GM21723 (cell line): ENCODE results near the gene XPNPEP1.
A peak's percentile ranks its signal among the peaks of the same experiment; 100 is the strongest.

Source experiments
- ATAC-seq: cut with Tn5 transposase; IDR thresholded peaks from one replicate; pipeline ENCODE4 v1.9.1; 2021; ENCODE audit warnings: mild to moderate bottlenecking, moderate library complexity; ENCODE audit not compliant: unreplicated experiment

Gene XPNPEP1

GRCh38 chr10:109922976-109923921, at the start of gene XPNPEP1:
Gene XPNPEP1, minus strand, starts transcription at chr10:109923511. Its CDS starts 78 bp downstream, at chr10:109923433.
- peak; percentile 97 for ATAC-seq

DNA sequence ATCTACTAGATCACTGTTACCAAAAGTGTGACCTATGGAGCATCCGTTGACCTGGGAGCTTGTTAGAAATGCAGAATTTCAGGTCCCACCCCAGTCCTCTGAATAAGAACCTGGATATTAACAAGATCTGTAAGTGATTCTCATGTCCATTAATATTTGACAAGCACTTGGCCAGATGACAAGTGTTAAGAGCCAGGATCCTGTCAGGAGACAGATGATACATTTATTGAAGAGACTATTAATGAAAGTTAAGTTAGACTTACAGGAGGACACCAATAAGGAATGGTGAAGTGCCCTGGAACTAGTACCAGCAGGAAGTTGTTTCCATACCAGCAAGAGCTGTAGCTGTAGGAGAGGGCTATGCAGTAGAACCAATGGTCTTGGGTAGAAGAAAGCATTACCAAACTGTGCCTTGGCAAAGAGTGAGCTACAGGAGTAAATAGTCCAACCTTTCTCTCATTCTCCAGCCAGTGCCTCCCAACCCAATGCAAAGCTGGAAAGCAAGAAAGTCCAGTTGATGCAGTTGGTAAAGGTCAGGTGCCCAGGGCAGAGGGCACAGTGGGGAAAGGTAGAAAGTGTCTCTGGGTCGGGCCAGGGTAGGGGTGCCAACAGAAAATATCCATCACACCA, 49.2 kb upstream of the XPNPEP1 start:
- no peak for ATAC-seq

DNA sequence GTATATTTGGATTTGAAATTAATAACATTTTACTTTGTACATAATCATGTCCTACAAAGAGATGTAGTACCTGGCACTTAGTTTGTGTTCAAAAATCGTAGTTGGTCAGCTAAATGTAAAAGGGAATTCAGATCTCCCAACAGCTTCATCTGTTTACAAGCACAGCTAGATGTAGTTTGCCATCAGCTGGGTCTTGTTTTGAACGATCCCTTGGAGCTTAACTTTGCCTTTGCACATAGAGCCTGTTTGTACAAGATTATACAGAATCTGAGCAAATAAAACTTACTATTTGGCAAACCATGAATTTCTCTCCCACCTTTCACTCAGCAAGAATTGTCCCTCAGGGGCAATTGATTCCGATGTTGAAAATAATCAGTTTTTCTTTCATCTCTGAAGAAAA, 48.3 kb upstream of the XPNPEP1 start:
- no peak for ATAC-seq

DNA sequence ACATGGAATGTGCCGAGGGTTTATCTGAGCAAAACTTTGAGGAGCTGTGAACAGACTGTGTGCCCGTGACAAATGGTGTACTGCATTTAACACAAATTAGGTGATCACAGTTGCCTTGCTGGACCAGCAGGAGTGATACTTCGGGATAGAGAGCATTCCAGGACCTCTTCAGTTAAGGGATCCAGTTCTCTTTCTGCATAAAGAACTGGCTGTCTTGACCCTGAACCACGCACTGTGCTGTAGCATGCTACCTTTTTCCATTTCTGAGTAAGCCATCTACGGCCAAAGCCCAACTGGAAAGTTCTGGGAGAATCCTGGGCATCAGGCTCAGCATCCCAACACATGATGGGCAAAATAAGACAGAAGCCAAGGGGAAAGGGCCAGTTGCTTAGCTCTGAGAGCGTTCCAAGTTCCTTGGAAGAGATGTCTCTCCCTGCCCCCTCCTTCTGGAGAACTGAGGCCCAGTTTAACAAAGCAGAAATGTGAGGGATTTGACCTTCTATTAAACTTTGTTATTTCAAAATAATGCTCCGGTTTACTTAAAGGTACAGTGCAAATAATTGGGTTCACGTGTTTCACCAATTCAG, 46.5 kb upstream of the XPNPEP1 start:
- ATAC-seq, result no peak

DNA sequence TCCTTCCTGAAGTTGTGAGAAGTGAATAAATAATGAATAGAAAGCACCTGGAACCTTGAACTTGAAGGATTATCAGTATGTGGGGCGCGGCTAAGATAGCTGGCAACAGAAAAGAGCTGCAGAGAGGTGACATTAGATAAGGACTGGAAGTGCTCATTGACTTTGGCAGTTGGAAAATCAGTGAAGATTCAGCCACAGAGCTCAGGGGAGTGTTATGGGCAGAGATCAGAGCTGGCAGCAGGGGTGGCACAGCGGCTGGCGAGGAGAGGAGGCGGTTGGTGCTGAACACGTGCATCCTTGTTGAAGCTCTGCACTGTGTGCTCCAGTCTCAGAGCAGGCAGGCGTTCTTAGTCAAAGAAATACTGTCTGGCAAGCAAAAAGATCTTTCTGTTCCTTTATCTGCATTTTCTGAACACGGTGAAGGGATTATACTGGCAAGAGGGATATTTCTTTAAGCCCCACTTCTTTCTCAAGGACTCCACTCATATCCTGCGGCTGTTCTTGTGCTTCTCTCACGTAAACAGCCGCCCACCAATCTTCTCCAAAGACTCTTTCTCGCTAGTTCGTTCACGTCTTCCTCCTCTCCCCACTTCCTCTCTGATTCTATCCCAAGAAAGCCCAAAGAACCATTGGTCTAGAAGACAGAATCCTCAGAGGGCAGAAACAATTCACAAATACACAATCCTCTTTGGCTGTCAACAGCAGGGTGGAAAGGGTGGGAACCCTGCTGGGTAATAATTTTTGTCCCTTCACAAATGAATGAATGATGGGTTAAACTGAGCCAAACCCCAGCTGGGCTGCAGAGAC, 45.8 kb upstream of the XPNPEP1 start:
- no peak for ATAC-seq

DNA sequence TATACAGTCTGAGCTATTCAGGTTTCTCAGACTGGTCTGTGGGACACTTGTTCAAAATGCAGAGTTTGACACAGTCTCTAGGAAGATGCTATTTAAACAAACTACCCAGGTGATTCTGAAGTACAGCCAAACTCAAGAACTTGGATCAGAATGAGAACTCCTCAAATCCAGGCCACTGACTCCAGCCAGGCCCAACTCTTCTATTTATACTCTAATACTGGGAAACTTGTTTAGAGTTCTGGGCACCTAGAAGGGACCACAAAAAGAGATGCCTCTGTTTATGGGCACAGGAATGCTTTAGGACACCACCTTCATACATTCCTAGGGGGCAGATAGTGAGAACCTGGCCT, 44.4 kb upstream of the XPNPEP1 start:
- ATAC-seq, result no peak

DNA sequence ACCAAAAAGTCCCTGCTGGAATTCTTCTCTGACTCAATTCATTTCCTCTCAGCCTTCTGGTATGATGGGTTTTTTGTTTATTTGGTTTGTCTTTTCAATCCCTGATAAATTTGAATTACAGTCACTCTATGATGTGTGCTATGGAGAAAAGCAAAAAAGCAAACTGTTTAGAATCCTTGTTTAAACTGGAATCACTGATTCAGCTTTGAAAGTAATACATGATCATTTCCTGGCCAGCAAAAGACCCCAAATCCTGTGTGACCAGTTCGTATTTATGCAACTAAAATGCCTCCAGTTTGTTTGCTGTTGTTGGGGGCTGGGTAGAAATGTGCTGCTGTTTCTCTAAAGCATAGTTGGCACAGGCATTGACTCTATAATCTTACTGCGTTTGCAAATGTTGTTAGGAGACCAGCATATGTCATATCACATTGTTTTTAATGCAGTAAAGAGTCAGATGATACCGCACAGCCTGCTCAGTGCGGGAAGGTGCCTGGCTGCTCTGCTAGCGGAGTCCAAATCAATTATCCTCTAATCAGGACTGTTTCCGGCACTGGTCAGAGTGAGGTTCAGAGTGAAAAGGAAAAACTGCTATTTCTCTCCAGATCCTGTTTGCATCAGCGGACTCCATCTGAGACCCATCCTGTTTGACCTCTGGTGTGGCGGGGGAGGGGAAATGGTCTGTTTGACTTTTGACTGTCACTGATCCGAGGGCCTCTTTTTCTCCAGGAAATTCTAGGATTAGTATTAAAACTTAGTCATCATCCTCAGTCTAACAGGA, 43.8 kb upstream of the XPNPEP1 start:
- no peak for ATAC-seq

GRCh38 chr10:109964318-109964717, 41.0 kb upstream of the XPNPEP1 start:
- ATAC-seq, result no peak

- ATAC-seq, result no peak
These were observed 40.1 kb upstream of the XPNPEP1 start for GRCh38 chr10:109963439-109963838.

- ATAC-seq, result no peak
These were observed 38.9 kb upstream of the XPNPEP1 start for GRCh38 chr10:109962247-109962646.

DNA sequence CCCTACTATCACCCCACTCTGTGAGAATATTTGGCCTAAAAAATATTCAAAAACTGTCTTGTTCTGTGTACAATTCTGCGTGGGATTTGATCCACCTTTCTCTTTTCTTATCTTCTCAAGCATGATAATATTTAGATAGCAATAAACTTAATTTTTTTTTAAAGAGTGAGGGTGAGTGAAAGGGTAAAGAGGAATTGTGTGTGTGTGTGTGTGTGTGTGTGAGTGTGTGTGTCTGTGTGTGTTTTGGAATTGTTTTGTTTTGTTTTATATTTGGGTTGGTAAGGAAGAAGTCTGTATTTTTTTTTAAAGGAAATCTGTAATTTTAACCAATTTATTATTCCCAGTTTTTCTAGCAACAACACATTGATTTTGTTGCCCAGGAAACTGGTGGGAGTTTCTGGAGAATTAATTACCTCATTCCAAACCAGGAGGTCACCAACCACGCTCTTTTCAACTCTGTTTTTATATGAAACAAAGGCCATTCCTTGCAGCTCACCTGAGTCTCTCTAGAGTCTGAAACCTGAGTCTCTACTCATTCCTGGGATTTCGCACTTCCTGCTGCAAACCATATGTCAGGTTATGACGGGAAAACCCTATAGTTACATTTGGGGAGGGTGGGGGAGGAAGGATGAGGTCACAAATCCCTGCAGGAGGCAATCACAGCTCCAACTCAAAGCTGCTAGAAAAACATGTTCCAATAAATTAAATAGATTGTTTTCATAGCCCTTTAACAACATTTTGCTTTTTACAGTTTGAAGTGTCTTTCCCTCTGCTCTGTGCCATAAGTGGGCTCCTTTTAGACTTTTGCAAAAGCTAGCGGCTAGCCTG, 38.1 kb upstream of the XPNPEP1 start:
- no peak for ATAC-seq

DNA sequence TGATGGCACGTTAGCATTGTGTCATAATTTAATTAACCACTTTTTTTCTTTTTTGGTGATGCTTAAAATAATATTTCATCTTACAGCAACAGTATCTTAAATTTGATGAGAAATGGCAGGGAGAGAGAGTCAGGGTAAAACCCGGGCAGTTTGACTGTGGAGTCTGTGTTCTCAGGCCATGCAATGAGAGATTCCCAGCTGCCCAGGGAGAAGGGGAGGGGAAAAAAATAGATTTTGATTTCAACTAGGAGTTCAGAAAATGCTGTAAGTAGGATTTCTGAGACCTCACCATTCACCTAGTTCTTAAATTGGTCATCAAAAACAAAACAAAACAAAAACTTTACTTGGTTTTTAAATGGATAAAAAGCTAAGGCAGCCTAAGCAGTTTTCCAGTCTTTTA, 37.4 kb upstream of the XPNPEP1 start:
- ATAC-seq, result no peak

GRCh38 chr10:109959259-109960145, 36.2 kb upstream of the XPNPEP1 start:
- no peak for ATAC-seq

DNA sequence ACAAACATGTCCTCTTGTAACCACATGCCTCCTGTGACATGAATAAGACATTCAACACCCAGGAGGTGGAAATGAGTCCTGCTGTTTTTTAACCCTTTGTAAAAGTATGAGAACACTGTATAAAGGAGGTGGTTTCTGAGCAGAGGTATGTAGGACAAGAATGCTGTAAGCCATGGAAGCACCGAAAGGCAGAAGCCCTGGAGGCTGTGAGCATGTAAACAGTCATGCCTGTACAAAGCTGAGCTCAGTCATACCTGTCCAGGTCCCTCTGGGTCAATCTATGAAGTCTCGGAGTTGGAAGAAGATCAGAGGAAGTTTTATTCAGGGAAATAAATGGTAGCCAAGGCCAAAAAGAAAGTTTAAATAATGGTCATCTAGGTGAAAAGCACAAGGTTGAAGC, 34.7 kb upstream of the XPNPEP1 start:
- ATAC-seq, result no peak

GRCh38 chr10:109957092-109957797, 33.9 kb upstream of the XPNPEP1 start:
- peak; percentile 97 for ATAC-seq

- ATAC-seq, result peak; percentile 69
These were observed 33.3 kb upstream of the XPNPEP1 start for GRCh38 chr10:109956454-109957091.

- no peak for ATAC-seq
These were observed 30.5 kb upstream of the XPNPEP1 start for GRCh38 chr10:109953766-109954165.
